ENCODE data around the gene RER1. TPM values are rescaled to one million over a fixed set of nuclear protein-coding genes. Genes with fewer than 3 reads are reported as not detected.

RER1 gene
- total RNA-seq, 4 donors from 2014 or later = 73.5 to 101 (median 83.7) TPM

GRCh38 chr1:2429780-2430591, 38.3 kb downstream of the RER1 start:
- H3K4me1 ChIP-seq = peaks cover 0 to 10% of the 10 kb centered on the region in 2 donors
- no peak overlapping the region for H3K4me3 ChIP-seq (replicated peaks in 1 of 3)
- no peaks in the 10 kb centered on the region for H3K27me3 ChIP-seq
- intact Hi-C loops (cut with DNase I) = loop anchor here (10.0 kb wide), 1 partner anchor 365 kb away; no protein-coding TSS in a partner anchor
- WGBS, 2 donors = 83 to 90% methylated on average over 9 to 20 of the region's 20 CpGs
- no peaks in the 10 kb centered on the region for H3K36me3 ChIP-seq
- no peak overlapping the region for H3K27ac ChIP-seq
- no peak for DNase-seq
- TF ChIP-seq CTCF (IDR thresholded peaks at IDR 0.05) (no peak), POLR2A (IDR thresholded peaks at IDR 0.05) (no peak)
- H3K9me3 ChIP-seq = no peaks in the 10 kb centered on the region

GRCh38 chr1:2430592-2430973, 38.9 kb downstream of the RER1 start:
- Histone ChIP-seq H3K27me3 (no peaks in the 10 kb centered on the region), H3K4me1 (peaks cover 0 to 10% of the 10 kb centered on the region in 2 donors), H3K36me3 (no peaks in the 10 kb centered on the region), H3K27ac (no peak overlapping the region), H3K9me3 (no peaks in the 10 kb centered on the region), H3K4me3 (replicated peaks in 1 of 3) (no peak overlapping the region)
- intact Hi-C loops (cut with DNase I) = no loop called here
- WGBS, 2 donors = 70 to 94% methylated on average over 3 to 5 of the region's 10 CpGs
- TF ChIP-seq POLR2A (IDR thresholded peaks at IDR 0.05) (no peak), CTCF (IDR thresholded peaks at IDR 0.05) (no peak)
- no peak for DNase-seq

- 51 to 67% methylated on average over 4 to 5 of the region's 16 CpGs for WGBS, 2 donors
- H3K9me3 ChIP-seq = no peaks in the 10 kb centered on the region
- H3K36me3 ChIP-seq = no peaks in the 10 kb centered on the region
- no peak overlapping the region for H3K27ac ChIP-seq
- peaks cover 0 to 10% of the 10 kb centered on the region in 2 donors for H3K4me1 ChIP-seq
- no peaks in the 10 kb centered on the region for H3K27me3 ChIP-seq
- TF ChIP-seq CTCF (IDR thresholded peaks at IDR 0.05) (no peak), POLR2A (IDR thresholded peaks at IDR 0.05) (no peak)
- no peak for DNase-seq
- intact Hi-C loops (cut with DNase I) = no loop called here
- no peak overlapping the region for H3K4me3 ChIP-seq (replicated peaks in 1 of 3)
These were observed 39.5 kb downstream of the RER1 start for GRCh38 chr1:2431103-2431502.

- 57 to 70% methylated on average over 4 to 7 of the region's 10 CpGs for WGBS, 2 donors
- H3K27me3 ChIP-seq = no peaks in the 10 kb centered on the region
- intact Hi-C loops (cut with DNase I) = no loop called here
- H3K4me3 ChIP-seq (replicated peaks in 1 of 3) = no peak overlapping the region
- DNase-seq = no peak
- H3K36me3 ChIP-seq = no peaks in the 10 kb centered on the region
- H3K9me3 ChIP-seq = no peaks in the 10 kb centered on the region
- H3K27ac ChIP-seq = no peak overlapping the region
- TF ChIP-seq POLR2A (IDR thresholded peaks at IDR 0.05) = no peak
- no peak for TF ChIP-seq CTCF (IDR thresholded peaks at IDR 0.05)
- H3K4me1 ChIP-seq = peaks cover 0 to 10% of the 10 kb centered on the region in 2 donors
These were observed 39.9 kb downstream of the RER1 start for GRCh38 chr1:2431518-2431917.

GRCh38 chr1:2432441-2432844, 40.8 kb downstream of the RER1 start:
- Histone ChIP-seq H3K4me3 (replicated peaks in 1 of 3) (no peak overlapping the region), H3K36me3 (no peaks in the 10 kb centered on the region), H3K27me3 (no peaks in the 10 kb centered on the region), H3K9me3 (no peaks in the 10 kb centered on the region), H3K4me1 (peaks cover 0 to 10% of the 10 kb centered on the region in 2 donors), H3K27ac (no peak overlapping the region)
- no peak for TF ChIP-seq POLR2A (IDR thresholded peaks at IDR 0.05)
- no peak for TF ChIP-seq CTCF (IDR thresholded peaks at IDR 0.05)
- WGBS, 2 donors = 18% methylated on average over 4 of the region's 16 CpGs; no CpG with 5 or more reads in 1 of the 2 donors
- DNase-seq = peak; percentile 38 to 40
- intact Hi-C loops (cut with DNase I) = no loop called here
